Liver (tissue), 9 donors: ENCODE data around the gene THBS2. TPM values are rescaled to one million over a fixed set of nuclear protein-coding genes. Genes with fewer than 3 reads are reported as not detected.

Source experiments
- DNase-seq: peaks from one replicate; pipeline ENCODE4 v3.0.0-alpha.2; 2017; ENCODE audit warnings: low spot score
- H3K27ac ChIP-seq, 2 donors: one replicate each; pipeline ENCODE4 v1.7.0; 2013; ENCODE audit warnings: inconsistent platforms in 2 of 2, low read length in 2 of 2, control low read depth in 1 of 2, low read depth in 1 of 2, mild to moderate bottlenecking in 1 of 2
- H3K27me3 ChIP-seq, 4 donors: one replicate each; pipeline versions ENCODE4 v1.6.1 to v1.7.0; 2013; ENCODE audit warnings: low read length in 3 of 4, inconsistent platforms in 1 of 4, mild to moderate bottlenecking in 1 of 4, moderate library complexity in 1 of 4; ENCODE audit not compliant: control insufficient read depth in 4 of 4, insufficient read depth in 4 of 4
- H3K36me3 ChIP-seq, 4 donors: one replicate each; pipeline versions ENCODE4 v1.6.1 to v1.7.0; 2013; ENCODE audit warnings: low read length in 3 of 4, mild to moderate bottlenecking in 3 of 4, low read depth in 1 of 4, moderate library complexity in 1 of 4; ENCODE audit not compliant: control insufficient read depth in 4 of 4, insufficient read depth in 3 of 4
- H3K4me1 ChIP-seq, 4 donors: one replicate each; pipeline versions ENCODE4 v1.6.1 to v1.7.0; 2013; ENCODE audit warnings: low read length in 3 of 4, mild to moderate bottlenecking in 3 of 4, moderate library complexity in 1 of 4; ENCODE audit not compliant: control insufficient read depth in 4 of 4, insufficient read depth in 4 of 4
- H3K4me3 ChIP-seq, 3 donors: one replicate each; pipeline versions ENCODE4 v1.6.1 to v1.7.0; 2013; ENCODE audit warnings: low read length in 3 of 3, control low read depth in 1 of 3, low read depth in 1 of 3, mild to moderate bottlenecking in 1 of 3
- H3K9ac ChIP-seq, 2 donors: one replicate each; pipeline ENCODE4 v1.7.0; 2013; ENCODE audit warnings: low read length in 2 of 2, mild to moderate bottlenecking in 2 of 2, moderate library complexity in 2 of 2, control low read depth in 1 of 2, low read depth in 1 of 2
- H3K9me3 ChIP-seq, 4 donors: one replicate each; pipeline versions ENCODE4 v1.6.1 to v1.7.0; 2013; ENCODE audit warnings: low read length in 3 of 4; ENCODE audit not compliant: control insufficient read depth in 4 of 4
- CTCF ChIP-seq: fragments of 150-350 bp; IDR thresholded peaks from 2 replicates; pipeline ENCODE4 v1.5.1; 2017; ENCODE audit warnings: improper control_type of control experiment, low read depth, low read length; ENCODE audit not compliant: missing input control
- EGR1 ChIP-seq, 2 donors: IDR thresholded peaks; 2 replicates each; pipeline ENCODE4 v1.6.1; 2016 to 2018; ENCODE audit warnings: antibody characterized with exemption in 2 of 2, low read depth in 2 of 2
- FOXA2 ChIP-seq: IDR thresholded peaks from 2 replicates; pipeline ENCODE4 v1.6.1; 2016; ENCODE audit warnings: antibody characterized with exemption
- GABPA ChIP-seq, 2 donors: IDR thresholded peaks in 1 of 2; conservative IDR thresholded peaks in 1 of 2; 2 replicates each; pipeline ENCODE4 v1.6.1; 2016; ENCODE audit warnings: antibody characterized with exemption in 2 of 2, mild to moderate bottlenecking in 1 of 2, moderate library complexity in 1 of 2
- HNF4A ChIP-seq, 2 donors: conservative IDR thresholded peaks; 2 replicates each; pipeline ENCODE4 v1.6.1; 2016; ENCODE audit warnings: antibody characterized with exemption in 2 of 2, mild to moderate bottlenecking in 2 of 2
- JUND ChIP-seq, 2 donors: IDR thresholded peaks; 2 replicates each; pipeline ENCODE4 v1.6.1; 2016; ENCODE audit warnings: antibody characterized with exemption in 2 of 2
- MAX ChIP-seq: IDR thresholded peaks from 2 replicates; pipeline ENCODE4 v1.6.1; 2016; ENCODE audit warnings: antibody characterized with exemption
- NR2F2 ChIP-seq: IDR thresholded peaks from 2 replicates; pipeline ENCODE4 v1.6.1; 2016; ENCODE audit warnings: antibody characterized with exemption
- RAD21 ChIP-seq, 2 donors: IDR thresholded peaks; 2 replicates each; pipeline ENCODE4 v1.6.1; 2016; ENCODE audit warnings: antibody characterized with exemption in 2 of 2, mild to moderate bottlenecking in 2 of 2
- REST ChIP-seq: IDR thresholded peaks from 2 replicates; pipeline ENCODE4 v1.6.1; 2016; ENCODE audit warnings: antibody characterized with exemption, mild to moderate bottlenecking
- SP1 ChIP-seq: IDR thresholded peaks from 2 replicates; pipeline ENCODE4 v1.6.1; 2018; ENCODE audit warnings: antibody characterized with exemption, mild to moderate bottlenecking
- YY1 ChIP-seq: IDR thresholded peaks from 2 replicates; pipeline ENCODE4 v1.6.1; 2016; ENCODE audit warnings: antibody characterized with exemption, mild to moderate bottlenecking
- WGBS: extraction: QIAGEN DNeasy Blood & Tissue Kit; methylation state at CpG from one replicate; pipeline ENCODE4 v1.1.7; 2013; 5-methylcytosine and 5-hydroxymethylcytosine counted together
- polyA plus RNA-seq, 2 donors: library from polyadenylated mRNA; stranded (reverse) in 1 of 2; unstranded in 1 of 2; fragments of 200-250 nt in 1 of 2; fragments of >200 nt in 1 of 2; fragmentation: Nextera tagmentation in 1 of 2; extraction: Ambion mirVana in 1 of 2; gene quantifications; one replicate each; pipeline versions ENCODE4 v1.2.1 to v1.2.3, GENCODE V29; 2013 to 2015
- total RNA-seq, 2 donors: library from RNA; depleted of rRNA; stranded (reverse); fragments of >200 nt; gene quantifications; one replicate each; pipeline ENCODE4 v1.2.3, GENCODE V29; 2014
- TF ChIP-seq, protein P1 (sequence below): IDR thresholded peaks from 2 replicates; pipeline ENCODE4 v1.6.1; 2016; ENCODE audit warnings: antibody characterized with exemption
- TF ChIP-seq, protein P2 (sequence below): IDR thresholded peaks from 2 replicates; pipeline ENCODE4 v1.6.1; 2016; ENCODE audit warnings: antibody characterized with exemption
- donor health status: healthy.
- donor health status: healthy.
- donor health status: healthy.
- donor health status: healthy.
- donor health status: healthy.

THBS2 gene
- total and polyA plus RNA-seq, 4 donors: 0.35 to 7.6 (median 6.2) TPM

DNA sequence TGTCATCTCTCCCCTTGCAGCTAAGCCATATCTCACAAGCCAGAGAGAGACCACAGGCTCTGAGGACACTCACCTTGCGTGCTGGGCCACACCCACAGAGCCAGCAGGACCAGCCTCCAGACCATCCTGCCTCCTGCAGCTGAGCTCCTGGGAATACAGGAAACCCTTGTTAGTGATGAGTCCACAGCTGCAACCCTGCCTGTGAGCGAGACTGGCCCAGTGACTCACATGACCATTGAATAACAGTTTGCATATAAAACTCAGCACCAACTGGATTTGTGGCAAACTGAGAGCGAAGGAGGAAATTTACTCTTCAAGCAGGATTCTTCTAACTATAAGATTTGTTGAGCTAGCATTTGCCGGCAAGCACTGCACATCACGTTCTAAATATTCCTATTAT, 3.0 kb downstream of the THBS2 start:
- TF ChIP-seq HNF4A (conservative IDR thresholded peaks at IDR 0.05) (no peak), REST (no peak), GABPA (IDR thresholded peaks at IDR 0.05 in 1 of 2, conservative IDR thresholded peaks at IDR 0.05 in 1 of 2) (no peak), SP1 (no peak), YY1 (no peak), EGR1 (IDR thresholded peaks at IDR 0.05; ENCODE audit: low read depth in 2 of 2) (no peak), NR2F2 (no peak)
- TF ChIP-seq, protein P1, sequence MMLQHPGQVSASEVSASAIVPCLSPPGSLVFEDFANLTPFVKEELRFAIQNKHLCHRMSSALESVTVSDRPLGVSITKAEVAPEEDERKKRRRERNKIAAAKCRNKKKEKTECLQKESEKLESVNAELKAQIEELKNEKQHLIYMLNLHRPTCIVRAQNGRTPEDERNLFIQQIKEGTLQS: no peak
- TF ChIP-seq, protein P2, sequence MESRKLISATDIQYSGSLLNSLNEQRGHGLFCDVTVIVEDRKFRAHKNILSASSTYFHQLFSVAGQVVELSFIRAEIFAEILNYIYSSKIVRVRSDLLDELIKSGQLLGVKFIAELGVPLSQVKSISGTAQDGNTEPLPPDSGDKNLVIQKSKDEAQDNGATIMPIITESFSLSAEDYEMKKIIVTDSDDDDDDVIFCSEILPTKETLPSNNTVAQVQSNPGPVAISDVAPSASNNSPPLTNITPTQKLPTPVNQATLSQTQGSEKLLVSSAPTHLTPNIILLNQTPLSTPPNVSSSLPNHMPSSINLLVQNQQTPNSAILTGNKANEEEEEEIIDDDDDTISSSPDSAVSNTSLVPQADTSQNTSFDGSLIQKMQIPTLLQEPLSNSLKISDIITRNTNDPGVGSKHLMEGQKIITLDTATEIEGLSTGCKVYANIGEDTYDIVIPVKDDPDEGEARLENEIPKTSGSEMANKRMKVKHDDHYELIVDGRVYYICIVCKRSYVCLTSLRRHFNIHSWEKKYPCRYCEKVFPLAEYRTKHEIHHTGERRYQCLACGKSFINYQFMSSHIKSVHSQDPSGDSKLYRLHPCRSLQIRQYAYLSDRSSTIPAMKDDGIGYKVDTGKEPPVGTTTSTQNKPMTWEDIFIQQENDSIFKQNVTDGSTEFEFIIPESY: no peak
- no peaks in the 10 kb centered on the region for H3K9me3 ChIP-seq
- H3K4me1 ChIP-seq: peaks cover 0 to 7% (median 0%) of the 10 kb centered on the region in 4 donors
- DNase-seq: no peak
- H3K27ac ChIP-seq: no peak overlapping the region
- whole genome bisulfite sequencing: 60% methylated on average over 5 of the region's 5 CpGs
- no peaks in the 10 kb centered on the region for H3K36me3 ChIP-seq
- peaks cover 0 to 30% (median 4%) of the 10 kb centered on the region in 4 donors for H3K27me3 ChIP-seq
- no peak overlapping the region for H3K9ac ChIP-seq
- H3K4me3 ChIP-seq: no peak overlapping the region

GRCh38 chr6:169249057-169249456, 4.6 kb downstream of the THBS2 start:
- no peaks in the 10 kb centered on the region for H3K36me3 ChIP-seq
- H3K4me1 ChIP-seq: peaks cover 0 to 2% (median 0%) of the 10 kb centered on the region in 4 donors
- WGBS: 89% methylated on average over 16 of the region's 16 CpGs
- H3K27me3 ChIP-seq: peaks cover 0 to 20% (median under 1%) of the 10 kb centered on the region in 4 donors
- no peak overlapping the region for H3K27ac ChIP-seq
- TF ChIP-seq GABPA (IDR thresholded peaks at IDR 0.05 in 1 of 2, conservative IDR thresholded peaks at IDR 0.05 in 1 of 2) (no peak), HNF4A (conservative IDR thresholded peaks at IDR 0.05) (no peak), REST (no peak), CTCF (no peak), JUND (IDR thresholded peaks at IDR 0.05) (no peak), MAX (no peak), RAD21 (IDR thresholded peaks at IDR 0.05) (no peak), FOXA2 (no peak), NR2F2 (no peak), SP1 (no peak)
- TF ChIP-seq, protein P2: no peak
- no peaks in the 10 kb centered on the region for H3K9me3 ChIP-seq
- no peak overlapping the region for H3K9ac ChIP-seq
- DNase-seq: no peak
- H3K4me3 ChIP-seq: no peak overlapping the region
